ENCODE measurements around the gene ARMC9. TPM values are rescaled to one million over a fixed set of nuclear protein-coding genes. Genes with fewer than 3 reads are reported as not detected.

Gene ARMC9
- total RNA-seq, 1 experiment from 2014 or later, result 23.4 TPM

- Histone ChIP-seq H3K4me3 (ENCODE audit: low read length) (no peak overlapping the region), H3K36me3 (ENCODE audit: low read depth, low read length) (no peaks in the 10 kb centered on the region), H3K9ac (ENCODE audit: low read length) (no peak overlapping the region), H3F3A (ENCODE audit: low read length, unreplicated experiment) (no peaks in the 10 kb centered on the region), H3K27me3 (ENCODE audit: low read length) (no peaks in the 10 kb centered on the region), H3K27ac (ENCODE audit: low read length) (no peak overlapping the region), H3K4me1 (ENCODE audit: insufficient read depth, low read length) (no peaks in the 10 kb centered on the region), H3K9me3 (ENCODE audit: low read length) (no peaks in the 10 kb centered on the region), H3K4me2 (ENCODE audit: low read length) (no peak overlapping the region), H2AFZ (ENCODE audit: low read length) (no peak overlapping the region), H3K9me2 (replicated peaks; ENCODE audit: low read length) (no peaks in the 10 kb centered on the region), H3K79me2 (ENCODE audit: low read length) (no peaks in the 10 kb centered on the region), H4K20me1 (ENCODE audit: low read length) (no peaks in the 10 kb centered on the region)
- ATAC-seq (peak; percentile 79), DNase-seq (peak; percentile 26)
- POLR2A ChIA-PET (ENCODE audit: unreplicated experiment), result no interaction called here
- intact Hi-C loops (cut with micrococcal nuclease), result no loop called here
- TF ChIP-seq EZH2phosphoT487 (IDR thresholded peaks at IDR 0.05; ENCODE audit: borderline replicate concordance, low read length), result no peak
- TF ChIP-seq EZH2 (IDR thresholded peaks at IDR 0.05; ENCODE audit: low read length, unreplicated experiment), result no peak
- TF ChIP-seq, protein P1, sequence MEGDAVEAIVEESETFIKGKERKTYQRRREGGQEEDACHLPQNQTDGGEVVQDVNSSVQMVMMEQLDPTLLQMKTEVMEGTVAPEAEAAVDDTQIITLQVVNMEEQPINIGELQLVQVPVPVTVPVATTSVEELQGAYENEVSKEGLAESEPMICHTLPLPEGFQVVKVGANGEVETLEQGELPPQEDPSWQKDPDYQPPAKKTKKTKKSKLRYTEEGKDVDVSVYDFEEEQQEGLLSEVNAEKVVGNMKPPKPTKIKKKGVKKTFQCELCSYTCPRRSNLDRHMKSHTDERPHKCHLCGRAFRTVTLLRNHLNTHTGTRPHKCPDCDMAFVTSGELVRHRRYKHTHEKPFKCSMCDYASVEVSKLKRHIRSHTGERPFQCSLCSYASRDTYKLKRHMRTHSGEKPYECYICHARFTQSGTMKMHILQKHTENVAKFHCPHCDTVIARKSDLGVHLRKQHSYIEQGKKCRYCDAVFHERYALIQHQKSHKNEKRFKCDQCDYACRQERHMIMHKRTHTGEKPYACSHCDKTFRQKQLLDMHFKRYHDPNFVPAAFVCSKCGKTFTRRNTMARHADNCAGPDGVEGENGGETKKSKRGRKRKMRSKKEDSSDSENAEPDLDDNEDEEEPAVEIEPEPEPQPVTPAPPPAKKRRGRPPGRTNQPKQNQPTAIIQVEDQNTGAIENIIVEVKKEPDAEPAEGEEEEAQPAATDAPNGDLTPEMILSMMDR (conservative IDR thresholded peaks at IDR 0.05; ENCODE audit: low read depth, low read length), result no peak
- BruUV-seq (replicated peaks), result no TSS peak
- CTCF ChIA-PET, result no interaction called here
Observed at GRCh38 chr2:231351648-231352047, 153.2 kb downstream of the ARMC9 start.

GRCh38 chr2:231353469-231353868, 155.0 kb downstream of the ARMC9 start:
- no peak overlapping the region for H3K4me2 ChIP-seq (ENCODE audit: low read length)
- TF ChIP-seq EZH2 (IDR thresholded peaks at IDR 0.05; ENCODE audit: low read length, unreplicated experiment), result no peak
- no peak for TF ChIP-seq EZH2phosphoT487 (IDR thresholded peaks at IDR 0.05; ENCODE audit: borderline replicate concordance, low read length)
- TF ChIP-seq, protein P1 (conservative IDR thresholded peaks at IDR 0.05; ENCODE audit: low read depth, low read length), result no peak
- ChIA-PET CTCF (no interaction called here), POLR2A (ENCODE audit: unreplicated experiment) (no interaction called here)
- BruUV-seq (replicated peaks), result no TSS peak
- DNase-seq (no peak), ATAC-seq (no peak)
- H4K20me1 ChIP-seq (ENCODE audit: low read length), result no peaks in the 10 kb centered on the region
- no peaks in the 10 kb centered on the region for H3F3A ChIP-seq (ENCODE audit: low read length, unreplicated experiment)
- no peak overlapping the region for H2AFZ ChIP-seq (ENCODE audit: low read length)
- H3K9me2 ChIP-seq (replicated peaks; ENCODE audit: low read length), result no peaks in the 10 kb centered on the region
- no peaks in the 10 kb centered on the region for H3K9me3 ChIP-seq (ENCODE audit: low read length)
- H3K4me3 ChIP-seq (ENCODE audit: low read length), result no peak overlapping the region
- no peaks in the 10 kb centered on the region for H3K36me3 ChIP-seq (ENCODE audit: low read depth, low read length)
- H3K79me2 ChIP-seq (ENCODE audit: low read length), result no peaks in the 10 kb centered on the region
- H3K27me3 ChIP-seq (ENCODE audit: low read length), result no peaks in the 10 kb centered on the region
- H3K4me1 ChIP-seq (ENCODE audit: insufficient read depth, low read length), result no peaks in the 10 kb centered on the region
- no peak overlapping the region for H3K27ac ChIP-seq (ENCODE audit: low read length)
- intact Hi-C loops (cut with micrococcal nuclease), result no loop called here
- no peak overlapping the region for H3K9ac ChIP-seq (ENCODE audit: low read length)

GRCh38 chr2:231355508-231356465, 157.4 kb downstream of the ARMC9 start:
- intact Hi-C loops (cut with micrococcal nuclease), result no loop called here
- H2AFZ ChIP-seq (ENCODE audit: low read length), result no peak overlapping the region
- H3K9me3 ChIP-seq (ENCODE audit: low read length), result no peaks in the 10 kb centered on the region
- H3K79me2 ChIP-seq (ENCODE audit: low read length), result no peaks in the 10 kb centered on the region
- POLR2A ChIA-PET (ENCODE audit: unreplicated experiment), result no interaction called here
- no peak for DNase-seq
- CTCF ChIA-PET, result no interaction called here
- H3K4me1 ChIP-seq (ENCODE audit: insufficient read depth, low read length), result no peaks in the 10 kb centered on the region
- no TSS peak for BruUV-seq (replicated peaks)
- no peaks in the 10 kb centered on the region for H3K36me3 ChIP-seq (ENCODE audit: low read depth, low read length)
- H3K4me2 ChIP-seq (ENCODE audit: low read length), result no peak overlapping the region
- no peak overlapping the region for H3K9ac ChIP-seq (ENCODE audit: low read length)
- H4K20me1 ChIP-seq (ENCODE audit: low read length), result no peaks in the 10 kb centered on the region
- H3K27me3 ChIP-seq (ENCODE audit: low read length), result no peaks in the 10 kb centered on the region
- H3K9me2 ChIP-seq (replicated peaks; ENCODE audit: low read length), result no peaks in the 10 kb centered on the region
- no peak overlapping the region for H3K4me3 ChIP-seq (ENCODE audit: low read length)
- H3K27ac ChIP-seq (ENCODE audit: low read length), result no peak overlapping the region
- no peaks in the 10 kb centered on the region for H3F3A ChIP-seq (ENCODE audit: low read length, unreplicated experiment)
- TF ChIP-seq, protein P1 (conservative IDR thresholded peaks at IDR 0.05; ENCODE audit: low read depth, low read length), result no peak
- TF ChIP-seq EZH2 (IDR thresholded peaks at IDR 0.05; ENCODE audit: low read length, unreplicated experiment), result no peak
- no peak for TF ChIP-seq EZH2phosphoT487 (IDR thresholded peaks at IDR 0.05; ENCODE audit: borderline replicate concordance, low read length)
- ATAC-seq, result no peak

Data from PC-3 (cell line).